ENCODE data around the gene POLR1B.

DNA sequence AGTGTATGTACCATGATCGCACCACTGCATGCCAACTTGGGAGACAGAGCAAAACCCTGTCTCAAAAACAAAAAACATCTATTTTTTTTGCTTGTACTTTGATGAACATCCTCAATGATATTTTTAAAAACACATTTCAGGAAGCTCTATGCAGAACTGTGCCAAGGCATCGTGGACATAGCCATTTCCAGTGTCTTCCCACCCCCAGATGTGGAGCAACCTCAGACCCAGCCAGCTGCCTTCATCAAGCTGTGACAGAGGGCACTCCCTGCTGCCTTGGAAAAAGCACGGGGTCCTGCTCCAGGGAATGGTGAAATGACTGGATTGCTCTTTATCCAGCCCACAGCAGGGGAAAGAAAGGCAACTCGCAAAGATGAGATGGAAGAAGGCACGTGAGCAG, 13.7 kb upstream of the POLR1B start:
- TF ChIP-seq, protein P1, sequence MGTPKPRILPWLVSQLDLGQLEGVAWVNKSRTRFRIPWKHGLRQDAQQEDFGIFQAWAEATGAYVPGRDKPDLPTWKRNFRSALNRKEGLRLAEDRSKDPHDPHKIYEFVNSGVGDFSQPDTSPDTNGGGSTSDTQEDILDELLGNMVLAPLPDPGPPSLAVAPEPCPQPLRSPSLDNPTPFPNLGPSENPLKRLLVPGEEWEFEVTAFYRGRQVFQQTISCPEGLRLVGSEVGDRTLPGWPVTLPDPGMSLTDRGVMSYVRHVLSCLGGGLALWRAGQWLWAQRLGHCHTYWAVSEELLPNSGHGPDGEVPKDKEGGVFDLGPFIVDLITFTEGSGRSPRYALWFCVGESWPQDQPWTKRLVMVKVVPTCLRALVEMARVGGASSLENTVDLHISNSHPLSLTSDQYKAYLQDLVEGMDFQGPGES (IDR thresholded peaks at IDR 0.05): no peak
- TF ChIP-seq POLR2A (IDR thresholded peaks at IDR 0.05; ENCODE audit: low read depth, low read length) (no peak), MTA3 (IDR thresholded peaks at IDR 0.05; ENCODE audit: borderline replicate concordance, low read length) (no peak), FOS (IDR thresholded peaks at IDR 0.05; ENCODE audit: borderline replicate concordance, extremely low read depth, insufficient read length) (no peak), RCOR1 (conservative IDR thresholded peaks at IDR 0.05; ENCODE audit: low read depth, low read length) (no peak), RBBP5 (conservative IDR thresholded peaks at IDR 0.05) (no peak), KLF5 (IDR thresholded peaks at IDR 0.05; ENCODE audit: partially characterized antibody) (no peak), SMC3 (IDR thresholded peaks at IDR 0.05; ENCODE audit: borderline replicate concordance, low read length) (no peak)
- TF ChIP-seq, protein P2, sequence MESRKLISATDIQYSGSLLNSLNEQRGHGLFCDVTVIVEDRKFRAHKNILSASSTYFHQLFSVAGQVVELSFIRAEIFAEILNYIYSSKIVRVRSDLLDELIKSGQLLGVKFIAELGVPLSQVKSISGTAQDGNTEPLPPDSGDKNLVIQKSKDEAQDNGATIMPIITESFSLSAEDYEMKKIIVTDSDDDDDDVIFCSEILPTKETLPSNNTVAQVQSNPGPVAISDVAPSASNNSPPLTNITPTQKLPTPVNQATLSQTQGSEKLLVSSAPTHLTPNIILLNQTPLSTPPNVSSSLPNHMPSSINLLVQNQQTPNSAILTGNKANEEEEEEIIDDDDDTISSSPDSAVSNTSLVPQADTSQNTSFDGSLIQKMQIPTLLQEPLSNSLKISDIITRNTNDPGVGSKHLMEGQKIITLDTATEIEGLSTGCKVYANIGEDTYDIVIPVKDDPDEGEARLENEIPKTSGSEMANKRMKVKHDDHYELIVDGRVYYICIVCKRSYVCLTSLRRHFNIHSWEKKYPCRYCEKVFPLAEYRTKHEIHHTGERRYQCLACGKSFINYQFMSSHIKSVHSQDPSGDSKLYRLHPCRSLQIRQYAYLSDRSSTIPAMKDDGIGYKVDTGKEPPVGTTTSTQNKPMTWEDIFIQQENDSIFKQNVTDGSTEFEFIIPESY (IDR thresholded peaks at IDR 0.05): no peak
- TF ChIP-seq, protein P3, sequence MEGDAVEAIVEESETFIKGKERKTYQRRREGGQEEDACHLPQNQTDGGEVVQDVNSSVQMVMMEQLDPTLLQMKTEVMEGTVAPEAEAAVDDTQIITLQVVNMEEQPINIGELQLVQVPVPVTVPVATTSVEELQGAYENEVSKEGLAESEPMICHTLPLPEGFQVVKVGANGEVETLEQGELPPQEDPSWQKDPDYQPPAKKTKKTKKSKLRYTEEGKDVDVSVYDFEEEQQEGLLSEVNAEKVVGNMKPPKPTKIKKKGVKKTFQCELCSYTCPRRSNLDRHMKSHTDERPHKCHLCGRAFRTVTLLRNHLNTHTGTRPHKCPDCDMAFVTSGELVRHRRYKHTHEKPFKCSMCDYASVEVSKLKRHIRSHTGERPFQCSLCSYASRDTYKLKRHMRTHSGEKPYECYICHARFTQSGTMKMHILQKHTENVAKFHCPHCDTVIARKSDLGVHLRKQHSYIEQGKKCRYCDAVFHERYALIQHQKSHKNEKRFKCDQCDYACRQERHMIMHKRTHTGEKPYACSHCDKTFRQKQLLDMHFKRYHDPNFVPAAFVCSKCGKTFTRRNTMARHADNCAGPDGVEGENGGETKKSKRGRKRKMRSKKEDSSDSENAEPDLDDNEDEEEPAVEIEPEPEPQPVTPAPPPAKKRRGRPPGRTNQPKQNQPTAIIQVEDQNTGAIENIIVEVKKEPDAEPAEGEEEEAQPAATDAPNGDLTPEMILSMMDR (IDR thresholded peaks at IDR 0.05 in 2 of 3, conservative IDR thresholded peaks at IDR 0.05 in 1 of 3; ENCODE audit: control insufficient read depth in 2 of 3, extremely low read depth in 1 of 3, insufficient read depth in 1 of 3, low read depth in 3 of 3, low read length in 3 of 3): no peak
- TF ChIP-seq, protein P4, sequence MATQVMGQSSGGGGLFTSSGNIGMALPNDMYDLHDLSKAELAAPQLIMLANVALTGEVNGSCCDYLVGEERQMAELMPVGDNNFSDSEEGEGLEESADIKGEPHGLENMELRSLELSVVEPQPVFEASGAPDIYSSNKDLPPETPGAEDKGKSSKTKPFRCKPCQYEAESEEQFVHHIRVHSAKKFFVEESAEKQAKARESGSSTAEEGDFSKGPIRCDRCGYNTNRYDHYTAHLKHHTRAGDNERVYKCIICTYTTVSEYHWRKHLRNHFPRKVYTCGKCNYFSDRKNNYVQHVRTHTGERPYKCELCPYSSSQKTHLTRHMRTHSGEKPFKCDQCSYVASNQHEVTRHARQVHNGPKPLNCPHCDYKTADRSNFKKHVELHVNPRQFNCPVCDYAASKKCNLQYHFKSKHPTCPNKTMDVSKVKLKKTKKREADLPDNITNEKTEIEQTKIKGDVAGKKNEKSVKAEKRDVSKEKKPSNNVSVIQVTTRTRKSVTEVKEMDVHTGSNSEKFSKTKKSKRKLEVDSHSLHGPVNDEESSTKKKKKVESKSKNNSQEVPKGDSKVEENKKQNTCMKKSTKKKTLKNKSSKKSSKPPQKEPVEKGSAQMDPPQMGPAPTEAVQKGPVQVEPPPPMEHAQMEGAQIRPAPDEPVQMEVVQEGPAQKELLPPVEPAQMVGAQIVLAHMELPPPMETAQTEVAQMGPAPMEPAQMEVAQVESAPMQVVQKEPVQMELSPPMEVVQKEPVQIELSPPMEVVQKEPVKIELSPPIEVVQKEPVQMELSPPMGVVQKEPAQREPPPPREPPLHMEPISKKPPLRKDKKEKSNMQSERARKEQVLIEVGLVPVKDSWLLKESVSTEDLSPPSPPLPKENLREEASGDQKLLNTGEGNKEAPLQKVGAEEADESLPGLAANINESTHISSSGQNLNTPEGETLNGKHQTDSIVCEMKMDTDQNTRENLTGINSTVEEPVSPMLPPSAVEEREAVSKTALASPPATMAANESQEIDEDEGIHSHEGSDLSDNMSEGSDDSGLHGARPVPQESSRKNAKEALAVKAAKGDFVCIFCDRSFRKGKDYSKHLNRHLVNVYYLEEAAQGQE (IDR thresholded peaks at IDR 0.05; ENCODE audit: low read depth, low read length): no peak

Measured in GM12878 (cell line).